HL-60 (cell line): Measurements from ENCODE around the gene AHR.

Experiments
- CTCF ChIP-seq: IDR thresholded peaks from one replicate; pipeline ENCODE4 v1.5.1; 2011; ENCODE audit warnings: low read length, control low read depth, inconsistent platforms; ENCODE audit not compliant: insufficient read depth
- POLR2AphosphoS5 ChIP-seq: IDR thresholded peaks from 2 replicates; pipeline ENCODE4 v1.6.1; 2012; ENCODE audit warnings: low read depth
- SPI1 ChIP-seq: IDR thresholded peaks from 2 replicates; pipeline ENCODE4 v1.6.1; 2012; ENCODE audit warnings: low read depth, mild to moderate bottlenecking, borderline replicate concordance

GRCh38 chr7:17302575-17303142 lies 4.2 kb downstream of the AHR start:
- TF ChIP-seq CTCF = no peak
- TF ChIP-seq POLR2AphosphoS5 = no peak
- TF ChIP-seq SPI1 = no peak
